Right lobe of liver (tissue), 4 donors: ENCODE results near the gene MYO1D.

Source experiments
- POLR2A ChIP-seq: fragments of 450-650 bp; IDR thresholded peaks from one replicate; pipeline ENCODE4 v1.6.1; 2017; ENCODE audit warnings: antibody characterized with exemption, mild to moderate bottlenecking
- TF ChIP-seq, protein P1 (sequence below), 4 donors: fragments of 200-600 bp in 3 of 4; fragments of 450-650 bp in 1 of 4; IDR thresholded peaks; one replicate each; pipeline versions ENCODE4 v1.5.1 to v1.8.0; 2016 to 2022; ENCODE audit warnings: antibody characterized with exemption in 4 of 4, mild to moderate bottlenecking in 2 of 4
- donor health status: DM: no; HTN: no; CAD: no.
- donor health status: DM: no; HTN: no; CAD: no.
- donor health status: DM: no; HTN: yes; CAD: no.

- TF ChIP-seq, protein P1, sequence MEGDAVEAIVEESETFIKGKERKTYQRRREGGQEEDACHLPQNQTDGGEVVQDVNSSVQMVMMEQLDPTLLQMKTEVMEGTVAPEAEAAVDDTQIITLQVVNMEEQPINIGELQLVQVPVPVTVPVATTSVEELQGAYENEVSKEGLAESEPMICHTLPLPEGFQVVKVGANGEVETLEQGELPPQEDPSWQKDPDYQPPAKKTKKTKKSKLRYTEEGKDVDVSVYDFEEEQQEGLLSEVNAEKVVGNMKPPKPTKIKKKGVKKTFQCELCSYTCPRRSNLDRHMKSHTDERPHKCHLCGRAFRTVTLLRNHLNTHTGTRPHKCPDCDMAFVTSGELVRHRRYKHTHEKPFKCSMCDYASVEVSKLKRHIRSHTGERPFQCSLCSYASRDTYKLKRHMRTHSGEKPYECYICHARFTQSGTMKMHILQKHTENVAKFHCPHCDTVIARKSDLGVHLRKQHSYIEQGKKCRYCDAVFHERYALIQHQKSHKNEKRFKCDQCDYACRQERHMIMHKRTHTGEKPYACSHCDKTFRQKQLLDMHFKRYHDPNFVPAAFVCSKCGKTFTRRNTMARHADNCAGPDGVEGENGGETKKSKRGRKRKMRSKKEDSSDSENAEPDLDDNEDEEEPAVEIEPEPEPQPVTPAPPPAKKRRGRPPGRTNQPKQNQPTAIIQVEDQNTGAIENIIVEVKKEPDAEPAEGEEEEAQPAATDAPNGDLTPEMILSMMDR (IDR thresholded peaks at IDR 0.05): no peak
- TF ChIP-seq POLR2A: no peak
Observed at GRCh38 chr17:32894245-32894644, 17.3 kb upstream of the MYO1D start.
